ENCODE results near the gene MAN1C1. TPM values are rescaled to one million over a fixed set of nuclear protein-coding genes. Genes with fewer than 3 reads are reported as not detected.
"Not testable (repeated sequence)": the region's sequence is repeated elsewhere in the genome, so short reads cannot be mapped to it uniquely, and the experiment has no call there.

MAN1C1 gene
- polyA plus RNA-seq, 3 donors from 2014 or later = 0.48 to 2.8 (median 1.2) TPM

DNA sequence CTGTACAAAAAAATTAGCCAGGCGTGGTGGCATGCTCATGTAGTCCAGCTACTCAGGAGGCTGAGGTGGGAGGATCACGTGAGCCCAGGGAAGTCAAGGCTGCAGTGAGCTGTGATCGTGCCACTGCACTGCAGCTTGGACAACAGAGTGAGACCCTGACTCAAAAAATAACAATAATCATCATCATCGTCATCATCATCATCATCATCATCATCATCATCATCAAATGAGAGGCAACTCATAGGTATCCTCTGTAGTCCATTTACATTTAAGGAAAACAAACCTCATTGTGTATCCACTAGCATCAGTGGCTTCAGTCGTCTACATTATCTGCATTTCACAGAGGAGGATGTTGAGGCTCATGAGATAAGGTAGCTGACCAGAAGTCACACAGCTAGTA is 114.6 kb downstream of the MAN1C1 start:
- H3K4me1 Mint-ChIP-seq = peaks cover 14 to 21% of the 10 kb centered on the region in 2 donors
- H3K36me3 Mint-ChIP-seq = peaks cover 0 to 3% (median 0%) of the 10 kb centered on the region in 3 donors
- no peak overlapping the region for H3K27ac Mint-ChIP-seq
- no peak for DNase-seq
- peaks cover 0 to 3% (median 0%) of the 10 kb centered on the region in 6 donors for H3K9me3 Mint-ChIP-seq
- peak overlapping the region in 1 of 5 donors; percentile 6 for H3K4me3 Mint-ChIP-seq
- H3K27me3 Mint-ChIP-seq (ENCODE audit: low read depth in 3 of 3) = peaks cover 11 to 28% (median 25%) of the 10 kb centered on the region in 3 donors

DNA sequence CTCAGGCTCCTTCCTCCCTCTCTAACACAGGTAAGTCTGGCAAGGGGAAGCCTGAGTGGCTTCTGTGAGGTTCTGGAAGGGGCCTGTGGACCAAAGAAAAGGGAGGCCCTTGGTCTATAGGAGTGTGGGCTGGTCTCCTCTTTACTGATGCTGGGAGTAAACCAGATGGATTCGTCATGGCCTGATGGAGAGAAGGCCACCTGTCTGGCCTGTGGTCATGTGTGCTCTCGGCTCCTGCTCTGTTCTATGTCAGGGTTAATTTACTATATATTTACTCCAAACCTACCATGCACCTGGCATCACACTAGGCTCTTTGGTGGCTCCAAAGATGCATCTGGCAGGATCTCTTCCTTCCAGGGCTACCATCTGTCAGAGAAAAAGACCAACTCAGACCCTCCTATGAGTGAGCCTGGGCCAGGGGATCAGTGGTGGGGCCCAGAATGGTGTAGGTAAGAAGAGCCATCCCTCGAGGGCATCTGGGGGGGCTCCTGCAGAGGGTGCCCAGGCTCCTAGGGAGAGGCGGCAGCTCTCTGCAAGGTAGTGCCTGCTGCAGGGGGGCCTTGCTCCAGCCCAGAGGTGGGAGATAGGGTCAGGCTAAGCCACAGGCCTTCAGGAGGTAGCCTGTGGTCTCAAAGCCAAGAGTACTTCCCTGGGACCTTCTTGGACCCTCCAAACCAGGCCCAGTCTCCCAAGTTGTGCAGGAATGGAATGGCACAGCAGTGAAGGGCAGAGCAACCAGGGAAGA is 115.2 kb downstream of the MAN1C1 start:
- peaks cover 0 to 3% (median 0%) of the 10 kb centered on the region in 6 donors for H3K9me3 Mint-ChIP-seq
- H3K36me3 Mint-ChIP-seq = peaks cover 0 to 3% (median 0%) of the 10 kb centered on the region in 3 donors
- H3K27me3 Mint-ChIP-seq (ENCODE audit: low read depth in 3 of 3) = peaks cover 11 to 26% (median 25%) of the 10 kb centered on the region in 3 donors
- H3K4me3 Mint-ChIP-seq = no peak overlapping the region
- DNase-seq = no peak
- H3K4me1 Mint-ChIP-seq = peaks cover 14 to 21% of the 10 kb centered on the region in 2 donors
- H3K27ac Mint-ChIP-seq = no peak overlapping the region

GRCh38 chr1:25732821-25733220 is 116.2 kb downstream of the MAN1C1 start:
- Mint-ChIP-seq H3K27me3 (ENCODE audit: low read depth in 3 of 3) (peaks cover 11 to 24% (median 20%) of the 10 kb centered on the region in 3 donors), H3K9me3 (peaks cover 0 to 3% (median 0%) of the 10 kb centered on the region in 6 donors), H3K36me3 (peaks cover 0 to 3% (median 0%) of the 10 kb centered on the region in 3 donors), H3K4me3 (no peak overlapping the region), H3K4me1 (peaks cover 14 to 21% of the 10 kb centered on the region in 2 donors), H3K27ac (no peak overlapping the region)
- no peak for DNase-seq

DNA sequence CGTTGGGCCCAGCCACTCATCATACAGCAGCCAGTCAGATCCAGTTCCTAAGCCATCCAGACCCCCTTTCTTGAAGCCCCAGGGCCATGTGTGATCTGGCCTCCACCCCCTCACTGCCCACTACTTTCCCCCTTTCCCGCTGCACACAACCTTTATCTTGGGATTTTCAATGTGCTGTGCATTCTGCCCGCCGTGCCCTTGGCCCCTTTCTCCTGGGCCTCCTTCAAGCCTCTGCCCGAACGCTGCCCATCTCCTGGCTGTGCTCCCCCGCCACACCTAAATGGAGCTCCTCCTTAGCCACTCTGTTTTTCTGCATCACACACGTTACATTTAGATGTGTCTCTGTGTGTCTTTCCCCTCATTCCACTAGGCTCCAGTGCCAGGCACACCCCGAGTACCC is 116.7 kb downstream of the MAN1C1 start:
- H3K9me3 Mint-ChIP-seq = peaks cover 0 to 3% (median 0%) of the 10 kb centered on the region in 6 donors
- H3K4me3 Mint-ChIP-seq = no peak overlapping the region
- peaks cover 14 to 21% of the 10 kb centered on the region in 2 donors for H3K4me1 Mint-ChIP-seq
- DNase-seq = no peak
- H3K36me3 Mint-ChIP-seq = peaks cover 0 to 3% (median 0%) of the 10 kb centered on the region in 3 donors
- H3K27ac Mint-ChIP-seq = no peak overlapping the region
- H3K27me3 Mint-ChIP-seq (ENCODE audit: low read depth in 3 of 3) = peaks cover 11 to 24% (median 20%) of the 10 kb centered on the region in 3 donors

DNA sequence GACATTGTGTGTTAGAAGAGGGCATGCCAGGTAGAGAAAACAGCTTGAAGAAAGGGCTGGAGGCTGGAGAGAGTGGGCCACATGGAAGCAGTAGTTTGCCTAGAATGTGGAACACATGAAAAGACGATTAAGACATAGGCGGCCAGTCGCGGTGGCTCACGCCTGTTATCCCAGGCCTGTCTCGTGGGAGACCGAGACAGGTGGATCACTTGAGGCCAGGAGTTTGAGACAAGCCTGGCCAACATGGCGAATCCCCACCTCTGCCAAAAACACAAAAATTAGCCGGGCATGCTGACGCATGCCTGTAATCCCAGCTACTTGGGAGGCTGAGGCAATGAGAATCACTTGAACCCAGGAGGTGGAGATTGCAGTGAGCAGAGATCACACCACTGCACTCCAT is 118.4 kb downstream of the MAN1C1 start:
- H3K36me3 Mint-ChIP-seq, DNase-seq, H3K27ac Mint-ChIP-seq, H3K9me3 Mint-ChIP-seq, H3K4me3 Mint-ChIP-seq: not testable (repeated sequence)
- H3K27me3 Mint-ChIP-seq (ENCODE audit: low read depth in 3 of 3) = peaks cover 11 to 15% (median 15%) of the 10 kb centered on the region in 3 donors
- peaks cover 14 to 20% of the 10 kb centered on the region in 2 donors for H3K4me1 Mint-ChIP-seq

GRCh38 chr1:25735956-25736529 is 119.5 kb downstream of the MAN1C1 start:
- Mint-ChIP-seq H3K9me3 (no peaks in the 10 kb centered on the region), H3K27me3 (ENCODE audit: low read depth in 3 of 3) (peaks cover 10 to 11% (median 10%) of the 10 kb centered on the region in 3 donors), H3K36me3 (peaks cover 0 to 3% (median 0%) of the 10 kb centered on the region in 3 donors), H3K27ac (no peak overlapping the region), H3K4me1 (peaks cover 6 to 9% of the 10 kb centered on the region in 2 donors), H3K4me3 (no peak overlapping the region)
- DNase-seq = no peak

DNA sequence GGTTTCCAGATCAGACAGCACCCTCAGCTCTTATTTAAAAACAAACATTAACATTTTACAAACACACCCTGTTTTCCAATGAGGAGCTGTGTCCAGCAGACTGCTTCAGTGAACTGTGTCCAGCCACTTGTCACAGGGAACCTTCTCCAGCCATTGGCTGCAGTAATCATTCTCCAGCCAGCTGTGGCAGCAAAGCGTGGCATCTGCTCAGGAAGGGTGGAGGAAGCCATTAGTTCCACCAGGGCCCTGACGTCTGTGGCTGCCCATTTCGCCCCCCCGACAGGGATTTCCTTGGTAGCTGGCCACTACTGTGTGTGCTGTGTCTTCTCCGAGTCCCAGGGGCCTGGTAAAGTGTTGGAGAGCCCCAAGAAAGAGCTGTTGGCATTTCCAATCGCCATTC is 120.5 kb downstream of the MAN1C1 start:
- H3K27me3 Mint-ChIP-seq (ENCODE audit: low read depth in 3 of 3) = peaks cover 4 to 12% (median 10%) of the 10 kb centered on the region in 3 donors
- no peaks in the 10 kb centered on the region for H3K9me3 Mint-ChIP-seq
- H3K4me1 Mint-ChIP-seq = no peaks in the 10 kb centered on the region
- DNase-seq = no peak
- H3K4me3 Mint-ChIP-seq = no peak overlapping the region
- no peak overlapping the region for H3K27ac Mint-ChIP-seq
- H3K36me3 Mint-ChIP-seq = peaks cover 0 to 3% (median 0%) of the 10 kb centered on the region in 3 donors

DNA sequence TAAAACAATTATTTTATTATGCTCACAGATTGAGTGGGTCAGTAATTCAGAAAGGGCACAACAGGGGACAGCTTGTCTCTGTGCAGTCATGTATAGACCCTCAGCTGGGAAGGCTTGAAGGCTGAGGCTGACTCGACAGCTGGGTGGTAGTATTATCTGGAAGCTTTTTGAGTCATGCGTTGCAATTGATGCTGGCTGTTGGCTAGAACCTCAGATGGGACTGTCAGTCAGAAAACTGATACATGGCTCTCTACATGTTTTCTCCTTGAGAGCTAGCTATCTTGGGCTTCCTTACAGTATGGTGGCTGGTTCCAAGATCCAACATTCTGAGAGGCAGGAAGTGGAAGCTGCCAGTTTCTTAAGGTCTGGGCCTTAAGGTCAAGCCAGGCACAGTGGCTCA is 121.9 kb downstream of the MAN1C1 start:
- no peak overlapping the region for H3K4me3 Mint-ChIP-seq
- H3K36me3 Mint-ChIP-seq = peaks cover 0 to under 1% (median 0%) of the 10 kb centered on the region in 3 donors
- H3K27me3 Mint-ChIP-seq (ENCODE audit: low read depth in 3 of 3) = peaks cover 2 to 10% (median 4%) of the 10 kb centered on the region in 3 donors
- H3K27ac Mint-ChIP-seq = no peak overlapping the region
- DNase-seq = no peak
- H3K4me1 Mint-ChIP-seq = no peaks in the 10 kb centered on the region
- H3K9me3 Mint-ChIP-seq = no peaks in the 10 kb centered on the region

DNA sequence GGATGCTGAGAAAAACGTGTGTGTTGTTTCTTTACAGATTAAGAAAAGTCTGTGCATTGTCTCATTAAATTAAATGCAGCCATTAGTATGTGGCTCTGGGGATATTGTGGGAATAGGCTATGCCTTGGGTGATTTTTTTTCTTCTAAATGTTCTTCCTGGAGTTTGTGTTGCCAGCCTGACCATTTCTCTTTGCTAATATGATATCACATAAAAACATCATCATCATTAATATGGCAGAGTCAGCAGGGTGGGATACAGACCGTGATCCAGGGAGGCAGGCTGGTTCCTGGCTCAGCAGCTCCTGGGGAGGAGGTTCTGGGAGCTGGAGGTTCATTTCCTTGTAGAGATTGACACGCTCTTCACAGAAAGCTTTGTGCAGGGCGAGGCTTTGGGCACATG is 122.8 kb downstream of the MAN1C1 start:
- no peak overlapping the region for H3K27ac Mint-ChIP-seq
- H3K36me3 Mint-ChIP-seq = no peaks in the 10 kb centered on the region
- H3K4me3 Mint-ChIP-seq = no peak overlapping the region
- DNase-seq = no peak
- no peaks in the 10 kb centered on the region for H3K9me3 Mint-ChIP-seq
- peaks cover 1 to 10% (median 4%) of the 10 kb centered on the region in 3 donors for H3K27me3 Mint-ChIP-seq (ENCODE audit: low read depth in 3 of 3)
- no peaks in the 10 kb centered on the region for H3K4me1 Mint-ChIP-seq

GRCh38 chr1:25740071-25740470 is 123.5 kb downstream of the MAN1C1 start:
- no peaks in the 10 kb centered on the region for H3K4me1 Mint-ChIP-seq
- no peaks in the 10 kb centered on the region for H3K9me3 Mint-ChIP-seq
- no peak for DNase-seq
- H3K36me3 Mint-ChIP-seq = no peaks in the 10 kb centered on the region
- no peak overlapping the region for H3K27ac Mint-ChIP-seq
- peaks cover 1 to 8% (median 2%) of the 10 kb centered on the region in 3 donors for H3K27me3 Mint-ChIP-seq (ENCODE audit: low read depth in 3 of 3)
- H3K4me3 Mint-ChIP-seq = no peak overlapping the region

- no peak for DNase-seq
- peaks cover 1 to 5% (median 2%) of the 10 kb centered on the region in 3 donors for H3K27me3 Mint-ChIP-seq (ENCODE audit: low read depth in 3 of 3)
- H3K36me3 Mint-ChIP-seq = no peaks in the 10 kb centered on the region
- no peaks in the 10 kb centered on the region for H3K9me3 Mint-ChIP-seq
- H3K27ac Mint-ChIP-seq = no peak overlapping the region
- H3K4me1 Mint-ChIP-seq = no peaks in the 10 kb centered on the region
- H3K4me3 Mint-ChIP-seq = no peak overlapping the region
Measured at GRCh38 chr1:25742316-25742715, 125.7 kb downstream of the MAN1C1 start.

- Mint-ChIP-seq H3K4me3 (no peak overlapping the region), H3K27ac (no peak overlapping the region), H3K9me3 (no peaks in the 10 kb centered on the region), H3K27me3 (ENCODE audit: low read depth in 3 of 3) (peaks cover 1 to 5% (median 2%) of the 10 kb centered on the region in 3 donors), H3K4me1 (no peaks in the 10 kb centered on the region), H3K36me3 (no peaks in the 10 kb centered on the region)
- DNase-seq = no peak
Measured at GRCh38 chr1:25743164-25744139, 126.9 kb downstream of the MAN1C1 start.

- H3K36me3 Mint-ChIP-seq = no peaks in the 10 kb centered on the region
- H3K9me3 Mint-ChIP-seq = no peaks in the 10 kb centered on the region
- H3K4me1 Mint-ChIP-seq = no peaks in the 10 kb centered on the region
- peaks cover 1 to 5% (median 2%) of the 10 kb centered on the region in 3 donors for H3K27me3 Mint-ChIP-seq (ENCODE audit: low read depth in 3 of 3)
- no peak for DNase-seq
- H3K27ac Mint-ChIP-seq = no peak overlapping the region
- no peak overlapping the region for H3K4me3 Mint-ChIP-seq
Measured at GRCh38 chr1:25744140-25744581, 127.6 kb downstream of the MAN1C1 start.

All from immature natural killer cell (primary cell).